Smooth muscle cell (in vitro differentiated cells): ENCODE data around the gene STIMATE. TPM values are rescaled to one million over a fixed set of nuclear protein-coding genes. Genes with fewer than 3 reads are reported as not detected.

Source experiments
- DNase-seq: peaks from one replicate; lab custom pipeline; 2025; ENCODE audit not compliant: unreplicated experiment; lab: John Stamatoyannopoulos, UW
- H2AFZ ChIP-seq: fragments of 200-600 bp; sonication (generic); 2 replicates; pipeline ENCODE4 v1.6.0; 2016; ENCODE audit warnings: antibody characterized with exemption, low read depth, mild to moderate bottlenecking
- H3F3A ChIP-seq: fragments of 200-600 bp; sonication (generic); 2 replicates; pipeline ENCODE4 v1.6.0; 2017; ENCODE audit warnings: antibody characterized with exemption, low read depth
- H3K27ac ChIP-seq: fragments of 200-600 bp; sonication (generic); 2 replicates; pipeline ENCODE4 v1.5.1; 2016; ENCODE audit warnings: low read depth, mild to moderate bottlenecking
- H3K27me3 ChIP-seq: fragments of 200-600 bp; sonication (generic); 2 replicates; pipeline ENCODE4 v1.6.1; 2016; ENCODE audit warnings: low read depth, mild to moderate bottlenecking
- H3K36me3 ChIP-seq: fragments of 200-600 bp; sonication (generic); 2 replicates; pipeline ENCODE4 v1.5.1; 2016; ENCODE audit warnings: low read depth
- H3K4me1 ChIP-seq: fragments of 200-600 bp; sonication (generic); 2 replicates; pipeline ENCODE4 v1.5.1; 2016; ENCODE audit warnings: low read depth
- H3K4me2 ChIP-seq: fragments of 200-600 bp; sonication (generic); 2 replicates; pipeline ENCODE4 v1.6.0; 2016; ENCODE audit warnings: mild to moderate bottlenecking
- H3K4me3 ChIP-seq: fragments of 200-600 bp; sonication (generic); 2 replicates; pipeline ENCODE4 v1.5.1; 2016; ENCODE audit warnings: mild to moderate bottlenecking
- H3K79me2 ChIP-seq: fragments of 200-600 bp; sonication (generic); 2 replicates; pipeline ENCODE4 v1.6.0; 2016; ENCODE audit warnings: low read depth, mild to moderate bottlenecking
- H3K9ac ChIP-seq: fragments of 200-600 bp; sonication (generic); 2 replicates; pipeline ENCODE4 v1.6.0; 2016; ENCODE audit warnings: low read depth
- H3K9me3 ChIP-seq: fragments of 200-600 bp; sonication (generic); replicated peaks from 2 replicates; pipeline ENCODE4 v1.5.1; 2016; ENCODE audit warnings: low read depth
- H4K20me1 ChIP-seq: fragments of 200-600 bp; sonication (generic); 2 replicates; pipeline ENCODE4 v1.6.0; 2016; ENCODE audit warnings: low read depth
- CTCF ChIP-seq: fragments of 200-600 bp; sonication (generic); IDR thresholded peaks from 2 replicates; pipeline ENCODE4 v1.5.1; 2017; ENCODE audit warnings: borderline replicate concordance, mild to moderate bottlenecking, antibody characterized with exemption; ENCODE audit not compliant: insufficient read depth, poor library complexity, severe bottlenecking
- WGBS: methylation state at CpG from one replicate; pipeline ENCODE4 v1.1.7; 2016; ENCODE audit warnings: low lambda C conversion rate; 5-methylcytosine and 5-hydroxymethylcytosine counted together
- polyA plus RNA-seq: library from polyadenylated mRNA; unstranded; fragments of >200 nt; fragmentation: Nextera tagmentation; extraction: Ambion mirVana; gene quantifications from 2 replicates; pipeline ENCODE4 v1.2.1, GENCODE V29; 2016
- total RNA-seq: library from RNA; depleted of rRNA; stranded (reverse); fragments of >200 nt; gene quantifications from 2 replicates; pipeline ENCODE4 v1.2.3, GENCODE V29; 2014

STIMATE gene
- total and polyA plus RNA-seq, 2 experiments from 2014 or later: 12.8 to 18.1 TPM

- no peak overlapping the region for H2AFZ ChIP-seq
- no peaks in the 10 kb centered on the region for H3K9me3 ChIP-seq
- H3F3A ChIP-seq: no peaks in the 10 kb centered on the region
- no peak overlapping the region for H3K4me2 ChIP-seq
- no peaks in the 10 kb centered on the region for H3K4me1 ChIP-seq
- DNase-seq: no peak
- H3K27me3 ChIP-seq: no peaks in the 10 kb centered on the region
- WGBS: 56% methylated on average over 14 of the region's 14 CpGs
- no peaks in the 10 kb centered on the region for H3K79me2 ChIP-seq
- TF ChIP-seq CTCF: peak; percentile 32
- H3K36me3 ChIP-seq: no peaks in the 10 kb centered on the region
- no peaks in the 10 kb centered on the region for H4K20me1 ChIP-seq
- H3K27ac ChIP-seq: no peak overlapping the region
- H3K4me3 ChIP-seq: no peak overlapping the region
- H3K9ac ChIP-seq: no peak overlapping the region
Observed at GRCh38 chr3:52798978-52799476, 98.3 kb downstream of the STIMATE start.

- no peak for DNase-seq
- Histone ChIP-seq H3K9me3 (no peaks in the 10 kb centered on the region), H2AFZ (no peak overlapping the region), H3K27ac (no peak overlapping the region), H3K4me1 (no peaks in the 10 kb centered on the region), H3K9ac (no peak overlapping the region), H3K27me3 (no peaks in the 10 kb centered on the region), H3K36me3 (no peaks in the 10 kb centered on the region), H3F3A (no peaks in the 10 kb centered on the region), H3K4me2 (no peak overlapping the region), H3K79me2 (no peaks in the 10 kb centered on the region), H4K20me1 (no peaks in the 10 kb centered on the region), H3K4me3 (no peak overlapping the region)
- no peak for TF ChIP-seq CTCF
- 90% methylated on average over 10 of the region's 10 CpGs for WGBS
Observed at GRCh38 chr3:52798376-52798977, 98.9 kb downstream of the STIMATE start.

- H3K4me1 ChIP-seq: no peaks in the 10 kb centered on the region
- H3K4me3 ChIP-seq: no peak overlapping the region
- H3K9ac ChIP-seq: no peak overlapping the region
- no peak overlapping the region for H3K4me2 ChIP-seq
- no peak for DNase-seq
- no peak overlapping the region for H3K27ac ChIP-seq
- WGBS: 94% methylated on average over 9 of the region's 9 CpGs
- no peaks in the 10 kb centered on the region for H3K36me3 ChIP-seq
- H2AFZ ChIP-seq: no peak overlapping the region
- no peaks in the 10 kb centered on the region for H3F3A ChIP-seq
- no peaks in the 10 kb centered on the region for H3K27me3 ChIP-seq
- TF ChIP-seq CTCF: no peak
- no peaks in the 10 kb centered on the region for H4K20me1 ChIP-seq
- H3K79me2 ChIP-seq: no peaks in the 10 kb centered on the region
- H3K9me3 ChIP-seq: no peaks in the 10 kb centered on the region
Observed at GRCh38 chr3:52796411-52796810, 100.9 kb downstream of the STIMATE start.
